Sigmoid colon (tissue), 7 donors: ENCODE results near the gene MAL. TPM values are rescaled to one million over a fixed set of nuclear protein-coding genes. Genes with fewer than 3 reads are reported as not detected.

Source experiments
- DNase-seq: peaks from one replicate; pipeline ENCODE4 v3.0.0-alpha.2; 2019
- H3K27ac ChIP-seq, 4 donors: fragments of 200-600 bp; sonication (generic); one replicate each; pipeline ENCODE4 v1.5.1; 2016 to 2019; ENCODE audit warnings: mild to moderate bottlenecking in 1 of 4
- H3K27me3 ChIP-seq, 3 donors: fragments of 200-600 bp; sonication (generic); one replicate each; pipeline ENCODE4 v1.5.1; 2019; ENCODE audit warnings: mild to moderate bottlenecking in 1 of 3
- H3K36me3 ChIP-seq, 4 donors: fragments of 200-600 bp; sonication (generic); one replicate each; pipeline ENCODE4 v1.5.1; 2016 to 2019
- H3K4me1 ChIP-seq, 4 donors: fragments of 200-600 bp; sonication (generic); one replicate each; pipeline ENCODE4 v1.5.1; 2017 to 2019
- H3K4me3 ChIP-seq, 4 donors: fragments of 200-600 bp; sonication (generic); one replicate each; pipeline ENCODE4 v1.5.1; 2017 to 2019; ENCODE audit warnings: mild to moderate bottlenecking in 2 of 4, moderate library complexity in 1 of 4
- H3K9me3 ChIP-seq, 4 donors: fragments of 200-600 bp in 3 of 4; sonication (generic) in 3 of 4; one replicate each; pipeline versions ENCODE4 v1.5.1 to v1.6.1; 2013 to 2019
- CTCF ChIP-seq, 4 experiments: fragments of 450-650 bp in 3 of 4; fragments of 200-600 bp in 1 of 4; IDR thresholded peaks; one replicate each; pipeline ENCODE4 v1.5.1; 2016 to 2019; ENCODE audit warnings: antibody characterized with exemption in 4 of 4, mild to moderate bottlenecking in 3 of 4, moderate library complexity in 2 of 4
- EP300 ChIP-seq, 4 donors: sonication (generic); formaldehyde crosslinking; IDR thresholded peaks; one replicate each; pipeline ENCODE4 v1.6.1; 2017; ENCODE audit warnings: antibody characterized with exemption in 4 of 4
- POLR2A ChIP-seq, 2 donors: fragments of 450-650 bp; IDR thresholded peaks; one replicate each; pipeline ENCODE4 v1.6.1; 2016; ENCODE audit warnings: antibody characterized with exemption in 2 of 2, mild to moderate bottlenecking in 2 of 2, moderate library complexity in 2 of 2
- POLR2AphosphoS5 ChIP-seq, 4 donors: sonication (generic); formaldehyde crosslinking; IDR thresholded peaks; one replicate each; pipeline ENCODE4 v1.6.1; 2017; ENCODE audit warnings: antibody characterized with exemption in 4 of 4
- WGBS, 2 donors: extraction: QIAGEN DNeasy Blood & Tissue Kit; methylation state at CpG; one replicate each; pipeline ENCODE4 v1.1.7; 2013; 5-methylcytosine and 5-hydroxymethylcytosine counted together
- intact Hi-C: fragments of 100-400 bp; cut with DNase I; formaldehyde crosslinking; loops from one replicate; pipeline ENCODE4 v1.15.1; 2023
- polyA plus RNA-seq, 3 donors: library from polyadenylated mRNA; stranded (reverse); fragments of 200-250 nt; gene quantifications; one replicate each; pipeline ENCODE4 v1.2.3, GENCODE V29; 2013
- total RNA-seq, 4 donors: library from RNA; depleted of rRNA; stranded (reverse); fragments of >200 nt; gene quantifications; one replicate each; pipeline ENCODE4 v1.1.0, GENCODE V29; 2016
- donor health status: healthy with polysubstance abuse.
- donor health status: Bipolar disorder and iron deficiency.
- donor health status: healthy.

Gene MAL
- total and polyA plus RNA-seq, 7 donors = 0.69 to 28.9 (median 8.4) TPM

- 90 to 93% methylated on average over 15 of the region's 15 CpGs for WGBS, 2 donors
- H3K36me3 ChIP-seq = no peaks in the 10 kb centered on the region
- no peak overlapping the region for H3K27ac ChIP-seq
- no peaks in the 10 kb centered on the region for H3K4me1 ChIP-seq
- H3K9me3 ChIP-seq = no peaks in the 10 kb centered on the region
- DNase-seq = no peak
- no peak overlapping the region for H3K4me3 ChIP-seq
- intact Hi-C loops = no loop called here
- TF ChIP-seq EP300 (IDR thresholded peaks at IDR 0.05) = no peak
- no peak for TF ChIP-seq POLR2A (IDR thresholded peaks at IDR 0.05)
- no peak for TF ChIP-seq CTCF (IDR thresholded peaks at IDR 0.05)
- no peak for TF ChIP-seq POLR2AphosphoS5 (IDR thresholded peaks at IDR 0.05)
- peaks cover 0 to 12% (median 0%) of the 10 kb centered on the region in 3 donors for H3K27me3 ChIP-seq
These were observed 45.1 kb upstream of the MAL start for GRCh38 chr2:94980406-94980805.

- WGBS, 2 donors = 76 to 81% methylated on average over 6 of the region's 6 CpGs
- TF ChIP-seq EP300 (IDR thresholded peaks at IDR 0.05) = no peak
- intact Hi-C loops = no loop called here
- Histone ChIP-seq H3K36me3 (no peaks in the 10 kb centered on the region), H3K4me3 (no peak overlapping the region), H3K27ac (no peak overlapping the region), H3K4me1 (no peaks in the 10 kb centered on the region), H3K9me3 (no peaks in the 10 kb centered on the region), H3K27me3 (peaks cover 0 to 19% (median 0%) of the 10 kb centered on the region in 3 donors)
- no peak for DNase-seq
These were observed 43.4 kb upstream of the MAL start for GRCh38 chr2:94982156-94982555.

DNA sequence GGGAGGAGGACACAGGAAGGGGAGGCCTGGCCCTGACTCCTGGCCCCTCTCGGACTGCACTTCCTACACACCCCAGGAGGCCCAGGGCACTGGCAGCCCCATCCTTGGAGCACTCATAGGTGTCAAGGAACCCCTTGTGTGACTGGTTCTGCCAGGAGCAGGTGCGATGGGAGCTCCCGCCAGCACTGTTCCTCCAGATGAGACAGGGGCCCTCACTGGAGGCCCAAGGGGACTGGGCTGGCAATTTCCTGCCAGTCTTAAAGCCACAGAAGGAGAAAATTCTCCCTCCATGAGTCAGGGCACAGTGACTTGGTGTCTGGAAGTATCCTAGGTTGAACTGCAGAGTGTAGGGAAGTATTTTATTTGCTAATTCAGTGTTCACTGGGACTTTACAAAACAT lies 42.8 kb upstream of the MAL start:
- H3K36me3 ChIP-seq = no peaks in the 10 kb centered on the region
- H3K27me3 ChIP-seq = peaks cover 0 to 19% (median 0%) of the 10 kb centered on the region in 3 donors
- H3K9me3 ChIP-seq = no peaks in the 10 kb centered on the region
- no peak overlapping the region for H3K4me3 ChIP-seq
- TF ChIP-seq EP300 (IDR thresholded peaks at IDR 0.05) (no peak), CTCF (IDR thresholded peaks at IDR 0.05) (no peak), POLR2AphosphoS5 (IDR thresholded peaks at IDR 0.05) (no peak), POLR2A (IDR thresholded peaks at IDR 0.05) (no peak)
- no peak overlapping the region for H3K27ac ChIP-seq
- intact Hi-C loops = no loop called here
- no peaks in the 10 kb centered on the region for H3K4me1 ChIP-seq
- 24 to 25% methylated on average over 3 of the region's 3 CpGs for WGBS, 2 donors
- DNase-seq = no peak

- Histone ChIP-seq H3K27ac (no peak overlapping the region), H3K9me3 (no peaks in the 10 kb centered on the region), H3K36me3 (no peaks in the 10 kb centered on the region), H3K4me1 (no peaks in the 10 kb centered on the region), H3K4me3 (no peak overlapping the region), H3K27me3 (peaks cover 0 to 19% (median 0%) of the 10 kb centered on the region in 3 donors)
- no peak for DNase-seq
- intact Hi-C loops = no loop called here
- WGBS, 2 donors = 59 to 70% methylated on average over 9 of the region's 9 CpGs
- TF ChIP-seq POLR2AphosphoS5 (IDR thresholded peaks at IDR 0.05) = no peak
- no peak for TF ChIP-seq CTCF (IDR thresholded peaks at IDR 0.05)
- TF ChIP-seq POLR2A (IDR thresholded peaks at IDR 0.05) = no peak
- TF ChIP-seq EP300 (IDR thresholded peaks at IDR 0.05) = no peak
These were observed 40.4 kb upstream of the MAL start for GRCh38 chr2:94984964-94985575.

DNA sequence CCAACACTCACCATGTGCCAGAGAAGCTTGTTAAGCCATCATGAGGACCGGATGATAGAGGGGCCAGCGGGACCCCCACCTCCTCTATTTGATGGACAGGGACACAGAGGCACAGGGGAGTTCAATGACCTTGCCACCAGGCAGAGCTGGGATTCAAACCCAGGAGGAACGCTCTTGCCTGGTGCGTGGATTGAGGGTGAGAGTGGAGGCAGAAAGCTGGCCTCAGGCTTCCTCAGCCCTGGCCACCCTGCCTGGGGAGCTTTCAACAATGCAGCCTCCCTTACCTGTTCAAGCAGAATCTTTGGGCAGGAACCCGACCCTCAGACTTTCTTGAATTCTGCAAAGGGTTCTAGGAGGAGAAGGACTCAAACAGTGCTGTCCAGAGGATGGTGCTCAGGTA lies 39.9 kb upstream of the MAL start:
- intact Hi-C loops = no loop called here

More for the DNA sequence above, 39.9 kb upstream of the MAL start:
- H3K4me3 ChIP-seq = no peak overlapping the region
- H3K27ac ChIP-seq = no peak overlapping the region
- H3K36me3 ChIP-seq = no peaks in the 10 kb centered on the region
- H3K27me3 ChIP-seq = peaks cover 0 to 19% (median 0%) of the 10 kb centered on the region in 3 donors
- WGBS, 2 donors = 84% methylated on average over 5 of the region's 5 CpGs
- TF ChIP-seq POLR2AphosphoS5 (IDR thresholded peaks at IDR 0.05) (no peak), EP300 (IDR thresholded peaks at IDR 0.05) (no peak), CTCF (IDR thresholded peaks at IDR 0.05) (no peak), POLR2A (IDR thresholded peaks at IDR 0.05) (no peak)
- H3K9me3 ChIP-seq = no peaks in the 10 kb centered on the region
- DNase-seq = no peak
- no peaks in the 10 kb centered on the region for H3K4me1 ChIP-seq
